Aorta (tissue), 5 donors: Measurements from ENCODE around the gene LPGAT1. TPM values are rescaled to one million over a fixed set of nuclear protein-coding genes. Genes with fewer than 3 reads are reported as not detected.

Experiments
- ATAC-seq: fragments of 200-7000 bp; cut with Tn5 transposase; one replicate; pipeline ENCODE4 v1.9.1; 2022; ENCODE audit warnings: moderate library complexity; ENCODE audit not compliant: low FRiP score
- DNase-seq, 2 donors: peaks; one replicate each; pipeline ENCODE4 v3.0.0-alpha.2; 2020
- H3K27ac ChIP-seq, 2 donors: one replicate each; pipeline ENCODE4 v1.5.1; 2013; ENCODE audit warnings: low read length in 2 of 2, mild to moderate bottlenecking in 2 of 2, moderate library complexity in 2 of 2, control low read depth in 1 of 2, inconsistent platforms in 1 of 2, low read depth in 1 of 2
- H3K27me3 ChIP-seq, 2 donors: one replicate each; pipeline ENCODE4 v1.6.1; 2013; ENCODE audit warnings: control low read depth in 1 of 2, low read length in 1 of 2, mild to moderate bottlenecking in 1 of 2, moderate library complexity in 1 of 2; ENCODE audit not compliant: insufficient read depth in 2 of 2, control insufficient read depth in 1 of 2
- H3K36me3 ChIP-seq, 2 donors: one replicate each; pipeline ENCODE4 v1.6.1; 2013; ENCODE audit warnings: control low read depth in 1 of 2, low read length in 1 of 2, mild to moderate bottlenecking in 1 of 2; ENCODE audit not compliant: insufficient read depth in 2 of 2, control insufficient read depth in 1 of 2
- H3K4me1 ChIP-seq, 2 donors: one replicate each; pipeline ENCODE4 v1.6.1; 2013; ENCODE audit warnings: low read length in 2 of 2, control low read depth in 1 of 2, mild to moderate bottlenecking in 1 of 2, moderate library complexity in 1 of 2; ENCODE audit not compliant: insufficient read depth in 2 of 2, control insufficient read depth in 1 of 2
- H3K4me3 ChIP-seq, 2 donors: one replicate each; pipeline ENCODE4 v1.5.1; 2013; ENCODE audit warnings: low read length in 2 of 2, control low read depth in 1 of 2, mild to moderate bottlenecking in 1 of 2
- H3K9me3 ChIP-seq: one replicate; pipeline ENCODE4 v1.6.1; 2013; ENCODE audit warnings: mild to moderate bottlenecking, low read length; ENCODE audit not compliant: control insufficient read depth
- WGBS, 2 donors: extraction: QIAGEN DNeasy Blood & Tissue Kit; methylation state at CpG; one replicate each; pipeline ENCODE4 v1.1.7; 2013; 5-methylcytosine and 5-hydroxymethylcytosine counted together
- intact Hi-C, 2 donors: fragments of 100-400 bp; cut with DNase I; formaldehyde crosslinking; loops; one replicate each; pipeline versions ENCODE4 v1.14.2 to v1.15.0; 2022
- polyA plus RNA-seq, 2 donors: library from polyadenylated mRNA; stranded (reverse); fragments of 200-250 nt; gene quantifications; one replicate each; pipeline ENCODE4 v1.2.3, GENCODE V29; 2013
- total RNA-seq, 2 donors: library from RNA; stranded (reverse); fragmentation: NEBNext Ultra II Directional; extraction: Animal tissue kit (Norgen Biotek cat#: 25700); gene quantifications; one replicate each; pipeline ENCODE4 v1.2.1, GENCODE V29; 2021
- donor health status: healthy with polysubstance abuse.
- donor health status: Bipolar disorder and iron deficiency.
- donor health status: DM: no; HTN: no; CAD: no.
- donor health status: DM: no; HTN: no; CAD: no.
- donor health status: DM: yes; HTN: yes; CAD: no.

LPGAT1 gene
- total and polyA plus RNA-seq, 4 donors = 7.5 to 50.0 (median 26.3) TPM

DNA sequence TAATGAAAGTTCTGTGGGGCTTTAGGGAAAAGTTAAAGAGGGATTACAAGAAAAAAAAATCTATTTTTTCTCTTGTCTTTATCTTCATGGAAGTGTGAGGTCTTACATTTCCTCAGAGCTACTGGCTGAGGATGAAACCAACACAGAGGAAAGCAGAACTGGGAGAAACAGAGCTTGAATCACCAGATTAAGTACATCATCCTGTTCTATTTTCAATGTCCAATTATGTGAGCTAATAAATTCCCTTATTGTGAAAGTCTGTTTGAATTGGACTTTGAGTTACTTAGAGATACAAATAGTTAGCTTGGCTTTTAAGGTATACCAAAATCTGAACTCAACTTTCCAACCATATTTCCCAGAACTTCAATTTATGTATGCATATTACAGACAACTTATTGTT, 69.2 kb downstream of the LPGAT1 start:
- DNase-seq = no peak
- H3K27me3 ChIP-seq = no peaks in the 10 kb centered on the region
- no peak overlapping the region for H3K27ac ChIP-seq
- intact Hi-C loops = no loop called here
- no peak for ATAC-seq
- H3K4me1 ChIP-seq = no peaks in the 10 kb centered on the region
- H3K9me3 ChIP-seq = no peaks in the 10 kb centered on the region
- peaks cover 0 to under 1% of the 10 kb centered on the region in 2 donors for H3K36me3 ChIP-seq
- no peak overlapping the region for H3K4me3 ChIP-seq

DNA sequence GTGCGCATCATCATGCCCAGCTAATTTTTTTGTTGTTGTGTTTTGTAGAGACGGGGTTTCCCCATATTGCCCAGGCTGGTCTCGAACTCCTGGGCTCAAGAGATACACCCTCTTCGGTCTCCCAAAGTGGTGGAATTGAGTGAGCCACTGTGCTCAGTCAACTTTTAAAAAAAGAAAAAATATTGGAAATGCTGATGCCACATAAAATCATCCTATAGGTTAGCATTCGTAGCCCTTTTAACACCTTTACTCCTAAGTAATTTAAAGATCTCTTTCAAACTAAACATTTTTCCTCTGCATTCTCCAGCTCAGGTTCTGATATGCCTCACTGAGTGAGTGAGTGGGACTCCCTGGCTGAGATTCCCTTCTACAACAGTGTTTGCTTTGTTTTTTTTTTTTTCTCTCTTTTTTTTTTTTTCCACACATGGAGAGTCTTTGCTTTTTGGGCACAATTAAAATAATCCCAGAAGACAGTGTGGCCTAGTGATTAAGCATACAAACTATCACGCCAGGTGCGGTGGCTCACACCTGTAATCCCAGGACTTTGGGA, 74.0 kb downstream of the LPGAT1 start:
- intact Hi-C loops = no loop called here
- Histone ChIP-seq H3K27ac (no peak overlapping the region), H3K9me3 (no peaks in the 10 kb centered on the region), H3K36me3 (no peaks in the 10 kb centered on the region), H3K27me3 (no peaks in the 10 kb centered on the region), H3K4me3 (no peak overlapping the region), H3K4me1 (no peaks in the 10 kb centered on the region)
- 96 to 97% methylated on average over 7 of the region's 7 CpGs for WGBS, 2 donors
- no peak for ATAC-seq
- DNase-seq = no peak

DNA sequence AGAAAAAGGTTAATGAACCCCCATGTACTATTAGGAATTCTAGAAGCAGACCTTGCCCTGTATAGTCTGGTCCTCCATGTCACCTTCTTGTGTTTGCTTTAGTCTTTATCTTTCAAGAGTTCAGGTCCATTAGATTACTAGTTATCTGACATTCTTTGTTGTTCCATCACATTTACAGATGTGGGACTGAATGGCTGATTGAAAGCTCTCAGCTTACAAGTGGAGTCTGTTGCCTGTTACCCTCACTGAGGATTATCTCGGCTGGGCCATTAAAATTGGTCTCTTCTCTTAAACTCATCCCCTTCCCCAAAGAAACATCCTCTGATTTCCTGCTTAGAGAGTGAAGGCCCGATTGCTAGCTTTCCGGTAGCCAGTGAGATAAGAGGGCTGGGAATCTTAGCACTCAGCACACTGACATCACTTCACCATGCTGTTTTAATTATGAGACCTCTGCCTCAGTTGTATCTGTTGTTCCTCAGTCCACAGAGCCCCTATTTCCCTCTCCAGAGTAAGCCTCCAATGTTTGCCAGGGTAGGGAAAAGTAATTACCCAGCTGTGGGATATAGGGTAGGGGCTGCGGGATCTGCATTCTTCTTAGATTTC, 76.8 kb downstream of the LPGAT1 start:
- H3K27me3 ChIP-seq = no peaks in the 10 kb centered on the region
- H3K9me3 ChIP-seq = no peaks in the 10 kb centered on the region
- DNase-seq (no peak), ATAC-seq (no peak)
- intact Hi-C loops = no loop called here
- H3K36me3 ChIP-seq = peaks cover 1 to 8% of the 10 kb centered on the region in 2 donors
- 88 to 92% methylated on average over 4 of the region's 4 CpGs for WGBS, 2 donors
- H3K27ac ChIP-seq = no peak overlapping the region
- H3K4me3 ChIP-seq = no peak overlapping the region
- no peaks in the 10 kb centered on the region for H3K4me1 ChIP-seq

DNA sequence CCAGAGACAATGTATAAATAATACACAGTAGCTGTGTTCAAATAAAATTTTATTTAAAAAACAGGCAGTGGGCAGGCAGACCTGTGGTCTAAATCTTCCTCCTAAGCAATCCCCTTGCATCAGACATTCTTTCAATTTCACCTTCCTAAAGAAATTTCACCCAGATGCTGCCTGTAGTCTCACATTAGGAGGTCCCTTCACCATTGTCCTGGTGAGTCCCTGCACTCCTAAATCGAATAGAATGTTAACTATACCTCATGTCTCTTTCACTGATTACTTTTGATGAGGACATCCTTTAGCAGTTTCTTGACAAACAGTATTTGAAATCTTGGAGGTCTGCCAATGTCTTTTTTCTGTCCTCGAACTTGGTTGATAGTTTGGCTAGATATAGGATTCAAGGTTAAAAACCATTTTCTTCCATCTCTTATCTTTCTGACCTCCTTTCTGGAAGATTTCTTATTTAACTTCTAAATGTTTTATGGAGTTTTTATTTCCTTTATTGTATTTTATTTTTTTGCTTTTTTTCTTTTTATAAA, 77.5 kb downstream of the LPGAT1 start:
- intact Hi-C loops = no loop called here
- no peaks in the 10 kb centered on the region for H3K4me1 ChIP-seq
- H3K4me3 ChIP-seq = no peak overlapping the region
- no peaks in the 10 kb centered on the region for H3K27me3 ChIP-seq
- H3K27ac ChIP-seq = no peak overlapping the region
- ATAC-seq = no peak
- peaks cover 4 to 8% of the 10 kb centered on the region in 2 donors for H3K36me3 ChIP-seq
- no peaks in the 10 kb centered on the region for H3K9me3 ChIP-seq
- no peak for DNase-seq
- WGBS, 2 donors = 45 to 46% methylated on average over 2 of the region's 2 CpGs

DNA sequence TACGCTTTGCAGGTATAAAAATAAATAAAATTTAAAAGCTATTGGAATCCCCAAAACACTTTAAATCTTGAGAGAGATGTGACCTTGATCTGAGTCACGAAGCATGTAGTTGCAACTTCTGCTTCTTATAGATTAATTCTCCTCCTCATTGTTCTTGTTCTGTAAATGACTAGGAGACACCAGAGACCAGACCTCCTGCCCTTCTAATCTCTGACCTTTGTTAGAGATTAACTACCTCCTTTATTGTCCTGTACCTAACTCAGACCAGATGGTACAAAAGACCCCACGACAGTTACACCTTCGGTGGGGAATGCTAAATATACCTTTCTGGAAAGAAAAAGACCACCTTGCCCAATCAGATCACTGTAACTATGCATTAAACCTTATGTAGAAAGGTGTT, 78.2 kb downstream of the LPGAT1 start:
- intact Hi-C loops = no loop called here
- ATAC-seq = no peak

DNA sequence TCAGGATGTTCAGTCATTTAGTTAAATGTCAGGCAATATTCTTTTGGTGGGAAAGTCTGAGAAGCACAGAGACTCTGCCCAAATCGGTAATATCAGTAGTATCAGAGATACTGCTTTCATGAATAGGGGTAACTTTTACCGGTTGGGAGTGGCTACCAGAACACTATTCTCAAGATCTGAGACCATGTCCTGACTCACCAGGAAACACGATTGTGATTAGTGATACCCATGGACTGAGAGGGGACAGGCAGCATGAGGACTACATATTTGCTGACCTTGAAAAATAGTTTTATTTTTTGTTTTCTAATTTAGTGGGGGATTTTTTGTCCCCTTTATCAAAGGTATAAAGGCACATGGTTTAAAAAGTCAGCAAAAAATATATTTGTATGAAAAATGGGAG, 79.1 kb downstream of the LPGAT1 start:
- intact Hi-C loops = no loop called here
- no peak overlapping the region for H3K4me3 ChIP-seq
- DNase-seq = no peak
- peaks cover 4 to 8% of the 10 kb centered on the region in 2 donors for H3K36me3 ChIP-seq
- no peak for ATAC-seq
- no peaks in the 10 kb centered on the region for H3K9me3 ChIP-seq
- H3K27me3 ChIP-seq = no peaks in the 10 kb centered on the region
- no peak overlapping the region for H3K27ac ChIP-seq
- 79 to 86% methylated on average over 3 of the region's 3 CpGs for WGBS, 2 donors
- H3K4me1 ChIP-seq = no peaks in the 10 kb centered on the region

More for the DNA sequence above, 78.2 kb downstream of the LPGAT1 start:
- H3K4me1 ChIP-seq = no peaks in the 10 kb centered on the region
- H3K27me3 ChIP-seq = no peaks in the 10 kb centered on the region
- no peaks in the 10 kb centered on the region for H3K9me3 ChIP-seq
- DNase-seq = no peak
- H3K36me3 ChIP-seq = peaks cover 4 to 8% of the 10 kb centered on the region in 2 donors
- no peak overlapping the region for H3K27ac ChIP-seq
- WGBS, 2 donors = 84 to 92% methylated on average over 4 of the region's 4 CpGs
- H3K4me3 ChIP-seq = no peak overlapping the region

GRCh38 chr1:211750599-211750998, 80.0 kb downstream of the LPGAT1 start:
- WGBS, 2 donors = 25 to 47% methylated on average over 1 of the region's 1 CpG
- H3K4me1 ChIP-seq = no peaks in the 10 kb centered on the region
- DNase-seq (no peak), ATAC-seq (no peak)
- peaks cover 4 to 8% of the 10 kb centered on the region in 2 donors for H3K36me3 ChIP-seq
- H3K9me3 ChIP-seq = no peaks in the 10 kb centered on the region
- intact Hi-C loops = no loop called here
- no peak overlapping the region for H3K27ac ChIP-seq
- no peaks in the 10 kb centered on the region for H3K27me3 ChIP-seq
- no peak overlapping the region for H3K4me3 ChIP-seq

- no peaks in the 10 kb centered on the region for H3K27me3 ChIP-seq
- H3K4me3 ChIP-seq = no peak overlapping the region
- H3K36me3 ChIP-seq = peaks cover 4 to 8% of the 10 kb centered on the region in 2 donors
- H3K4me1 ChIP-seq = no peaks in the 10 kb centered on the region
- DNase-seq = no peak
- no peak for ATAC-seq
- no peak overlapping the region for H3K27ac ChIP-seq
- WGBS, 2 donors = 76 to 79% methylated on average over 3 of the region's 3 CpGs
- no peaks in the 10 kb centered on the region for H3K9me3 ChIP-seq
- intact Hi-C loops = no loop called here
These were observed 81.3 kb downstream of the LPGAT1 start for GRCh38 chr1:211749251-211749650.

GRCh38 chr1:211748810-211749209, 81.8 kb downstream of the LPGAT1 start:
- Histone ChIP-seq H3K4me1 (no peaks in the 10 kb centered on the region), H3K4me3 (no peak overlapping the region), H3K27ac (no peak overlapping the region), H3K27me3 (no peaks in the 10 kb centered on the region), H3K36me3 (peaks cover 4 to 8% of the 10 kb centered on the region in 2 donors), H3K9me3 (no peaks in the 10 kb centered on the region)
- no peak for DNase-seq
- WGBS, 2 donors = 74 to 79% methylated on average over 3 of the region's 3 CpGs
- intact Hi-C loops = no loop called here
- ATAC-seq = no peak
